Stimulated activated effector memory CD8-positive, alpha-beta T cell treated with anti-CD3 and anti-CD28 coated beads, Interleukin-12 subunit alpha, Interleukin-12 subunit beta, amount 100 ng/mL, for 72 hours (primary cell): ENCODE results near the gene EPYC.
"Not testable (repeated sequence)": the region's sequence is repeated elsewhere in the genome, so short reads cannot be mapped to it uniquely, and the experiment has no call there.

ENCODE experiments used
- ATAC-seq: fragments of 150-1000 bp; cut with Tn5 transposase; 2 replicates; pipeline ENCODE4 v1.10.0; 2021
- DNase-seq, 2 donors: peaks; one replicate each; pipeline ENCODE4 v3.0.0; 2021 to 2022; ENCODE audit warnings: low spot score in 2 of 2
- H3K27ac Mint-ChIP-seq: one replicate; pipeline ENCODE4 v1.8.0; 2022; ENCODE audit warnings: mild to moderate bottlenecking, mixed read lengths
- H3K36me3 Mint-ChIP-seq: one replicate; pipeline ENCODE4 v1.8.0; 2022; ENCODE audit warnings: mild to moderate bottlenecking, mixed read lengths
- H3K4me1 Mint-ChIP-seq: one replicate; pipeline ENCODE4 v1.8.0; 2022; ENCODE audit warnings: mixed read lengths
- H3K4me3 Mint-ChIP-seq: one replicate; pipeline ENCODE4 v1.8.0; 2022; ENCODE audit warnings: mild to moderate bottlenecking, mixed read lengths
- H3K9me3 Mint-ChIP-seq: one replicate; pipeline ENCODE4 v1.8.0; 2022; ENCODE audit warnings: mixed read lengths

EPYC gene

GRCh38 chr12:91007531-91008290 lies 2.9 kb upstream of the EPYC start:
- DNase-seq (no peak), ATAC-seq (peak; percentile 83)
- Mint-ChIP-seq H3K27ac (no peak overlapping the region), H3K4me1 (peaks cover 10% of the 10 kb centered on the region), H3K4me3 (no peak overlapping the region), H3K36me3 (no peaks in the 10 kb centered on the region), H3K9me3 (peaks cover 4% of the 10 kb centered on the region)

- Mint-ChIP-seq H3K4me3 (no peak overlapping the region), H3K4me1 (peaks cover 10% of the 10 kb centered on the region), H3K27ac (no peak overlapping the region), H3K9me3 (peaks cover 2% of the 10 kb centered on the region), H3K36me3 (no peaks in the 10 kb centered on the region)
- no peak for ATAC-seq
- DNase-seq, result no peak
Observed at GRCh38 chr12:91003737-91004136, 1.0 kb downstream of the EPYC start.

- Mint-ChIP-seq H3K4me3 (no peak overlapping the region), H3K4me1 (no peaks in the 10 kb centered on the region), H3K27ac (no peak overlapping the region), H3K9me3 (no peaks in the 10 kb centered on the region), H3K36me3 (no peaks in the 10 kb centered on the region)
- DNase-seq (no peak), ATAC-seq (no peak)
Observed at GRCh38 chr12:91001306-91001705, 3.5 kb downstream of the EPYC start.

GRCh38 chr12:90999966-91000365 lies 4.8 kb downstream of the EPYC start:
- DNase-seq (no peak), ATAC-seq (no peak)
- no peak overlapping the region for H3K27ac Mint-ChIP-seq
- no peaks in the 10 kb centered on the region for H3K4me1 Mint-ChIP-seq
- no peak overlapping the region for H3K4me3 Mint-ChIP-seq
- H3K9me3 Mint-ChIP-seq, result no peaks in the 10 kb centered on the region
- H3K36me3 Mint-ChIP-seq, result no peaks in the 10 kb centered on the region

GRCh38 chr12:90999527-90999926 lies 5.2 kb downstream of the EPYC start:
- no peaks in the 10 kb centered on the region for H3K36me3 Mint-ChIP-seq
- no peak overlapping the region for H3K4me3 Mint-ChIP-seq
- H3K4me1 Mint-ChIP-seq, result no peaks in the 10 kb centered on the region
- H3K27ac Mint-ChIP-seq, result no peak overlapping the region
- H3K9me3 Mint-ChIP-seq, result no peaks in the 10 kb centered on the region
- ATAC-seq, result no peak
- DNase-seq, result no peak

GRCh38 chr12:90995010-90995409 lies 9.8 kb downstream of the EPYC start:
- Mint-ChIP-seq H3K27ac (no peak overlapping the region), H3K4me1 (no peaks in the 10 kb centered on the region), H3K9me3 (no peaks in the 10 kb centered on the region), H3K4me3 (no peak overlapping the region), H3K36me3 (no peaks in the 10 kb centered on the region)
- no peak for DNase-seq
- no peak for ATAC-seq

- ATAC-seq (peak; percentile 19), DNase-seq (no peak)
- H3K4me1 Mint-ChIP-seq, result no peaks in the 10 kb centered on the region
- no peak overlapping the region for H3K4me3 Mint-ChIP-seq
- H3K36me3 Mint-ChIP-seq, result no peaks in the 10 kb centered on the region
- H3K9me3 Mint-ChIP-seq, result no peaks in the 10 kb centered on the region
- H3K27ac Mint-ChIP-seq, result no peak overlapping the region
Observed at GRCh38 chr12:90991952-90992465, 12.8 kb downstream of the EPYC start.

GRCh38 chr12:90990611-90991010 lies 14.2 kb downstream of the EPYC start:
- no peaks in the 10 kb centered on the region for H3K4me1 Mint-ChIP-seq
- H3K27ac Mint-ChIP-seq, result no peak overlapping the region
- no peak for ATAC-seq
- H3K9me3 Mint-ChIP-seq, result no peaks in the 10 kb centered on the region
- H3K4me3 Mint-ChIP-seq, result no peak overlapping the region
- DNase-seq, result no peak
- no peaks in the 10 kb centered on the region for H3K36me3 Mint-ChIP-seq

- Mint-ChIP-seq H3K27ac (no peak overlapping the region), H3K4me1 (no peaks in the 10 kb centered on the region), H3K36me3 (no peaks in the 10 kb centered on the region), H3K4me3 (no peak overlapping the region), H3K9me3 (no peaks in the 10 kb centered on the region)
- ATAC-seq, result no peak
- no peak for DNase-seq
Observed at GRCh38 chr12:90989686-90990111, 15.1 kb downstream of the EPYC start.

GRCh38 chr12:90987520-90987919 lies 17.3 kb downstream of the EPYC start:
- no peak overlapping the region for H3K4me3 Mint-ChIP-seq
- no peak overlapping the region for H3K27ac Mint-ChIP-seq
- DNase-seq (no peak), ATAC-seq (peak; percentile 42)
- H3K36me3 Mint-ChIP-seq, result no peaks in the 10 kb centered on the region
- no peaks in the 10 kb centered on the region for H3K4me1 Mint-ChIP-seq
- no peaks in the 10 kb centered on the region for H3K9me3 Mint-ChIP-seq

- no peak for DNase-seq
- H3K36me3 Mint-ChIP-seq, result no peaks in the 10 kb centered on the region
- H3K27ac Mint-ChIP-seq, result no peak overlapping the region
- no peak overlapping the region for H3K4me3 Mint-ChIP-seq
- no peak for ATAC-seq
- H3K4me1 Mint-ChIP-seq, result no peaks in the 10 kb centered on the region
- H3K9me3 Mint-ChIP-seq, result no peaks in the 10 kb centered on the region
Observed at GRCh38 chr12:90987101-90987500, 17.7 kb downstream of the EPYC start.

GRCh38 chr12:90985331-90985730 lies 19.4 kb downstream of the EPYC start:
- not testable (repeated sequence) for ATAC-seq, H3K4me1 Mint-ChIP-seq, H3K27ac Mint-ChIP-seq, H3K36me3 Mint-ChIP-seq, H3K4me3 Mint-ChIP-seq, DNase-seq, H3K9me3 Mint-ChIP-seq

GRCh38 chr12:90984114-90984513 lies 20.7 kb downstream of the EPYC start:
- Mint-ChIP-seq H3K4me1 (no peaks in the 10 kb centered on the region), H3K4me3 (no peak overlapping the region), H3K36me3 (no peaks in the 10 kb centered on the region), H3K27ac (no peak overlapping the region), H3K9me3 (no peaks in the 10 kb centered on the region)
- no peak for DNase-seq
- no peak for ATAC-seq

- H3K36me3 Mint-ChIP-seq, result no peaks in the 10 kb centered on the region
- no peak for DNase-seq
- no peak for ATAC-seq
- no peak overlapping the region for H3K27ac Mint-ChIP-seq
- no peaks in the 10 kb centered on the region for H3K4me1 Mint-ChIP-seq
- H3K9me3 Mint-ChIP-seq, result no peaks in the 10 kb centered on the region
- H3K4me3 Mint-ChIP-seq, result no peak overlapping the region
Observed at GRCh38 chr12:90982170-90982569, 22.6 kb downstream of the EPYC start.

GRCh38 chr12:90979951-90980350 lies 24.8 kb downstream of the EPYC start:
- Mint-ChIP-seq H3K4me1 (no peaks in the 10 kb centered on the region), H3K36me3 (no peaks in the 10 kb centered on the region), H3K27ac (no peak overlapping the region), H3K9me3 (no peaks in the 10 kb centered on the region), H3K4me3 (no peak overlapping the region)
- ATAC-seq (no peak), DNase-seq (no peak)

GRCh38 chr12:90979019-90979418 lies 25.8 kb downstream of the EPYC start:
- H3K36me3 Mint-ChIP-seq, result no peaks in the 10 kb centered on the region
- no peaks in the 10 kb centered on the region for H3K4me1 Mint-ChIP-seq
- ATAC-seq, result no peak
- H3K9me3 Mint-ChIP-seq, result no peaks in the 10 kb centered on the region
- no peak overlapping the region for H3K4me3 Mint-ChIP-seq
- no peak overlapping the region for H3K27ac Mint-ChIP-seq
- DNase-seq, result no peak
